Measurements from ENCODE around the gene RNF214. TPM values are rescaled to one million over a fixed set of nuclear protein-coding genes. Genes with fewer than 3 reads are reported as not detected.
A peak's percentile ranks its signal among the peaks of the same experiment; 100 is the strongest.

The RNF214 gene
- total and polyA plus RNA-seq, 2 donors (not counting 1 experiment from before 2014, with no cell fraction given), result 12.1 to 13.4 TPM

- Histone ChIP-seq H3K4me2 (ENCODE audit: extremely low read depth, insufficient read depth, low read length) (no peak overlapping the region), H3K9ac (ENCODE audit: insufficient read depth, low read length) (no peak overlapping the region), H2AFZ (ENCODE audit: low read length) (no peak overlapping the region), H3K79me2 (ENCODE audit: control insufficient read depth, insufficient read depth, low read length) (peaks cover 28% of the 10 kb centered on the region), H3K4me3 (replicated peaks in 1 of 4; ENCODE audit: control extremely low read depth in 1 of 4, insufficient read depth in 1 of 4, low read depth in 3 of 4, low read length in 4 of 4) (no peak overlapping the region), H3K4me1 (ENCODE audit: control insufficient read depth, extremely low read depth, insufficient read depth, low read length) (no peaks in the 10 kb centered on the region), H3K27me3 (ENCODE audit: control insufficient read depth, insufficient read depth, low read length) (no peaks in the 10 kb centered on the region), H3K27ac (ENCODE audit: insufficient read depth, low read length) (no peak overlapping the region), H3K36me3 (ENCODE audit: control insufficient read depth, insufficient read depth, low read length) (peaks cover 20% of the 10 kb centered on the region), H4K20me1 (ENCODE audit: control insufficient read depth, extremely low read depth, insufficient read depth, low read length) (no peaks in the 10 kb centered on the region), H3K9me3 (ENCODE audit: control insufficient read depth, insufficient read depth, low read depth, low read length) (no peaks in the 10 kb centered on the region)
- no peak for DNase-seq (ENCODE audit: low read depth in 2 of 2)
- TF ChIP-seq EZH2 (IDR thresholded peaks at IDR 0.05; ENCODE audit: low read length, missing control alignments) (no peak), CTCF (conservative IDR thresholded peaks at IDR 0.05 in 1 of 2, IDR thresholded peaks at IDR 0.05 in 1 of 2; ENCODE audit: low read depth in 1 of 2, low read length in 2 of 2) (no peak)
These were observed 4.4 kb upstream of the RNF214 start for GRCh38 chr11:117228091-117228490.

GRCh38 chr11:117229411-117229810 is 3.1 kb upstream of the RNF214 start:
- peaks cover 35% of the 10 kb centered on the region for H3K79me2 ChIP-seq (ENCODE audit: control insufficient read depth, insufficient read depth, low read length)
- peaks cover 19% of the 10 kb centered on the region for H3K36me3 ChIP-seq (ENCODE audit: control insufficient read depth, insufficient read depth, low read length)
- no peak overlapping the region for H3K27ac ChIP-seq (ENCODE audit: insufficient read depth, low read length)
- H3K27me3 ChIP-seq (ENCODE audit: control insufficient read depth, insufficient read depth, low read length), result no peaks in the 10 kb centered on the region
- TF ChIP-seq CTCF (conservative IDR thresholded peaks at IDR 0.05 in 1 of 2, IDR thresholded peaks at IDR 0.05 in 1 of 2; ENCODE audit: low read depth in 1 of 2, low read length in 2 of 2) (no peak), EZH2 (IDR thresholded peaks at IDR 0.05; ENCODE audit: low read length, missing control alignments) (no peak)
- no peak overlapping the region for H3K4me2 ChIP-seq (ENCODE audit: extremely low read depth, insufficient read depth, low read length)
- no peak overlapping the region for H3K4me3 ChIP-seq (replicated peaks in 1 of 4; ENCODE audit: control extremely low read depth in 1 of 4, insufficient read depth in 1 of 4, low read depth in 3 of 4, low read length in 4 of 4)
- peaks cover 2% of the 10 kb centered on the region for H3K4me1 ChIP-seq (ENCODE audit: control insufficient read depth, extremely low read depth, insufficient read depth, low read length)
- no peaks in the 10 kb centered on the region for H3K9me3 ChIP-seq (ENCODE audit: control insufficient read depth, insufficient read depth, low read depth, low read length)
- H2AFZ ChIP-seq (ENCODE audit: low read length), result no peak overlapping the region
- H4K20me1 ChIP-seq (ENCODE audit: control insufficient read depth, extremely low read depth, insufficient read depth, low read length), result no peaks in the 10 kb centered on the region
- no peak overlapping the region for H3K9ac ChIP-seq (ENCODE audit: insufficient read depth, low read length)
- DNase-seq (ENCODE audit: low read depth in 2 of 2), result no peak

GRCh38 chr11:117229931-117230285 is 2.6 kb upstream of the RNF214 start:
- Histone ChIP-seq H3K79me2 (ENCODE audit: control insufficient read depth, insufficient read depth, low read length) (peaks cover 35% of the 10 kb centered on the region), H3K27ac (ENCODE audit: insufficient read depth, low read length) (peak overlapping the region; percentile 13), H3K36me3 (ENCODE audit: control insufficient read depth, insufficient read depth, low read length) (peaks cover 19% of the 10 kb centered on the region), H2AFZ (ENCODE audit: low read length) (no peak overlapping the region), H3K4me3 (replicated peaks in 1 of 4; ENCODE audit: control extremely low read depth in 1 of 4, insufficient read depth in 1 of 4, low read depth in 3 of 4, low read length in 4 of 4) (peak overlapping the region in 1 of 4 experiments; percentile 99), H3K9ac (ENCODE audit: insufficient read depth, low read length) (no peak overlapping the region), H4K20me1 (ENCODE audit: control insufficient read depth, extremely low read depth, insufficient read depth, low read length) (no peaks in the 10 kb centered on the region), H3K4me2 (ENCODE audit: extremely low read depth, insufficient read depth, low read length) (no peak overlapping the region), H3K9me3 (ENCODE audit: control insufficient read depth, insufficient read depth, low read depth, low read length) (no peaks in the 10 kb centered on the region), H3K27me3 (ENCODE audit: control insufficient read depth, insufficient read depth, low read length) (no peaks in the 10 kb centered on the region), H3K4me1 (ENCODE audit: control insufficient read depth, extremely low read depth, insufficient read depth, low read length) (peaks cover 2% of the 10 kb centered on the region)
- TF ChIP-seq EZH2 (IDR thresholded peaks at IDR 0.05; ENCODE audit: low read length, missing control alignments), result no peak
- no peak for TF ChIP-seq CTCF (conservative IDR thresholded peaks at IDR 0.05 in 1 of 2, IDR thresholded peaks at IDR 0.05 in 1 of 2; ENCODE audit: low read depth in 1 of 2, low read length in 2 of 2)
- DNase-seq (ENCODE audit: low read depth in 2 of 2), result no peak
